ENCODE results near the gene UPP1. TPM values are rescaled to one million over a fixed set of nuclear protein-coding genes. Genes with fewer than 3 reads are reported as not detected.
A peak's percentile ranks its signal among the peaks of the same experiment; 100 is the strongest.

The UPP1 gene
- total RNA-seq, 1 experiment from 2014 or later, result 39.8 TPM

- Histone ChIP-seq H3K27me3 (replicated peaks) (no peaks in the 10 kb centered on the region), H3K36me3 (peaks cover 74% of the 10 kb centered on the region), H3K4me3 (no peak overlapping the region), H3K27ac (no peak overlapping the region), H3K9me3 (replicated peaks) (peaks cover 3% of the 10 kb centered on the region), H3K4me1 (replicated peaks) (peaks cover 94% of the 10 kb centered on the region)
- no peak for DNase-seq (ENCODE audit: low read depth in 1 of 2, low spot score in 2 of 2)
Measured at GRCh38 chr7:48091506-48092433, 2.7 kb downstream of the UPP1 start.

GRCh38 chr7:48094861-48095293 is 5.8 kb downstream of the UPP1 start:
- Histone ChIP-seq H3K9me3 (replicated peaks) (no peaks in the 10 kb centered on the region), H3K36me3 (peaks cover 97% of the 10 kb centered on the region), H3K27me3 (replicated peaks) (no peaks in the 10 kb centered on the region), H3K4me3 (no peak overlapping the region), H3K4me1 (replicated peaks) (peaks cover 79% of the 10 kb centered on the region), H3K27ac (peak overlapping the region; percentile 91)
- DNase-seq (ENCODE audit: low read depth in 1 of 2, low spot score in 2 of 2), result peak in 1 of 2 experiments; percentile 82

GRCh38 chr7:48096273-48096672 is 7.2 kb downstream of the UPP1 start:
- Histone ChIP-seq H3K4me1 (replicated peaks) (peaks cover 69% of the 10 kb centered on the region), H3K27me3 (replicated peaks) (no peaks in the 10 kb centered on the region), H3K9me3 (replicated peaks) (no peaks in the 10 kb centered on the region), H3K27ac (peak overlapping the region; percentile 91), H3K36me3 (peaks cover 97% of the 10 kb centered on the region), H3K4me3 (no peak overlapping the region)
- DNase-seq (ENCODE audit: low read depth in 1 of 2, low spot score in 2 of 2), result no peak

- no peaks in the 10 kb centered on the region for H3K27me3 ChIP-seq (replicated peaks)
- H3K36me3 ChIP-seq, result peaks cover 97% of the 10 kb centered on the region
- no peaks in the 10 kb centered on the region for H3K9me3 ChIP-seq (replicated peaks)
- H3K4me3 ChIP-seq, result no peak overlapping the region
- no peak for DNase-seq (ENCODE audit: low read depth in 1 of 2, low spot score in 2 of 2)
- peaks cover 55% of the 10 kb centered on the region for H3K4me1 ChIP-seq (replicated peaks)
- peak overlapping the region; percentile 50 for H3K27ac ChIP-seq
Measured at GRCh38 chr7:48097521-48098231, 8.6 kb downstream of the UPP1 start.

- no peaks in the 10 kb centered on the region for H3K9me3 ChIP-seq (replicated peaks)
- no peak for DNase-seq (ENCODE audit: low read depth in 1 of 2, low spot score in 2 of 2)
- H3K36me3 ChIP-seq, result peaks cover 97% of the 10 kb centered on the region
- H3K4me1 ChIP-seq (replicated peaks), result peaks cover 43% of the 10 kb centered on the region
- no peak overlapping the region for H3K4me3 ChIP-seq
- no peak overlapping the region for H3K27ac ChIP-seq
- no peaks in the 10 kb centered on the region for H3K27me3 ChIP-seq (replicated peaks)
Measured at GRCh38 chr7:48098846-48099245, 9.8 kb downstream of the UPP1 start.

- no peak for DNase-seq (ENCODE audit: low read depth in 1 of 2, low spot score in 2 of 2)
- no peaks in the 10 kb centered on the region for H3K9me3 ChIP-seq (replicated peaks)
- no peaks in the 10 kb centered on the region for H3K27me3 ChIP-seq (replicated peaks)
- H3K4me1 ChIP-seq (replicated peaks), result peaks cover 34% of the 10 kb centered on the region
- H3K4me3 ChIP-seq, result no peak overlapping the region
- H3K36me3 ChIP-seq, result peaks cover 97% of the 10 kb centered on the region
- no peak overlapping the region for H3K27ac ChIP-seq
Measured at GRCh38 chr7:48099781-48100180, 10.7 kb downstream of the UPP1 start.

- H3K27ac ChIP-seq, result no peak overlapping the region
- H3K27me3 ChIP-seq (replicated peaks), result no peaks in the 10 kb centered on the region
- no peak for DNase-seq (ENCODE audit: low read depth in 1 of 2, low spot score in 2 of 2)
- H3K4me3 ChIP-seq, result no peak overlapping the region
- H3K9me3 ChIP-seq (replicated peaks), result no peaks in the 10 kb centered on the region
- peaks cover 18% of the 10 kb centered on the region for H3K4me1 ChIP-seq (replicated peaks)
- peaks cover 99% of the 10 kb centered on the region for H3K36me3 ChIP-seq
Measured at GRCh38 chr7:48101352-48101751, 12.3 kb downstream of the UPP1 start.

GRCh38 chr7:48101968-48102367 is 12.9 kb downstream of the UPP1 start:
- Histone ChIP-seq H3K4me1 (replicated peaks) (peaks cover 12% of the 10 kb centered on the region), H3K4me3 (no peak overlapping the region), H3K9me3 (replicated peaks) (no peaks in the 10 kb centered on the region), H3K27me3 (replicated peaks) (no peaks in the 10 kb centered on the region), H3K36me3 (peaks cover 99% of the 10 kb centered on the region), H3K27ac (no peak overlapping the region)
- no peak for DNase-seq (ENCODE audit: low read depth in 1 of 2, low spot score in 2 of 2)

GRCh38 chr7:48102530-48102929 is 13.5 kb downstream of the UPP1 start:
- Histone ChIP-seq H3K9me3 (replicated peaks) (no peaks in the 10 kb centered on the region), H3K27ac (no peak overlapping the region), H3K27me3 (replicated peaks) (no peaks in the 10 kb centered on the region), H3K36me3 (peaks cover 99% of the 10 kb centered on the region), H3K4me1 (replicated peaks) (peaks cover 6% of the 10 kb centered on the region), H3K4me3 (no peak overlapping the region)
- DNase-seq (ENCODE audit: low read depth in 1 of 2, low spot score in 2 of 2), result no peak

- no peaks in the 10 kb centered on the region for H3K27me3 ChIP-seq (replicated peaks)
- no peak overlapping the region for H3K27ac ChIP-seq
- H3K4me3 ChIP-seq, result no peak overlapping the region
- no peak for DNase-seq (ENCODE audit: low read depth in 1 of 2, low spot score in 2 of 2)
- peaks cover 98% of the 10 kb centered on the region for H3K36me3 ChIP-seq
- H3K9me3 ChIP-seq (replicated peaks), result no peaks in the 10 kb centered on the region
- H3K4me1 ChIP-seq (replicated peaks), result no peaks in the 10 kb centered on the region
Measured at GRCh38 chr7:48105045-48105444, 16.0 kb downstream of the UPP1 start.

- Histone ChIP-seq H3K4me3 (no peak overlapping the region), H3K9me3 (replicated peaks) (no peaks in the 10 kb centered on the region), H3K27ac (no peak overlapping the region), H3K4me1 (replicated peaks) (no peaks in the 10 kb centered on the region), H3K36me3 (peaks cover 79% of the 10 kb centered on the region), H3K27me3 (replicated peaks) (no peaks in the 10 kb centered on the region)
- DNase-seq (ENCODE audit: low read depth in 1 of 2, low spot score in 2 of 2), result no peak
Measured at GRCh38 chr7:48106906-48107659, 18.0 kb downstream of the UPP1 start.

GRCh38 chr7:48107926-48108472 is 18.9 kb downstream of the UPP1 start:
- Histone ChIP-seq H3K36me3 (peaks cover 70% of the 10 kb centered on the region), H3K27me3 (replicated peaks) (no peaks in the 10 kb centered on the region), H3K4me3 (no peak overlapping the region), H3K4me1 (replicated peaks) (peaks cover 8% of the 10 kb centered on the region), H3K27ac (no peak overlapping the region), H3K9me3 (replicated peaks) (no peaks in the 10 kb centered on the region)
- DNase-seq (ENCODE audit: low read depth in 1 of 2, low spot score in 2 of 2), result no peak

Measured in SJSA1 (cell line).